ENCODE measurements around the gene ARIH1. TPM values are rescaled to one million over a fixed set of nuclear protein-coding genes. Genes with fewer than 3 reads are reported as not detected.

ARIH1 gene
- total and polyA plus RNA-seq, 8 donors: 16.1 to 380 (median 29.5) TPM

GRCh38 chr15:72562878-72563277 is 88.7 kb downstream of the ARIH1 start:
- no peak overlapping the region for H3K4me3 ChIP-seq
- WGBS, 5 donors: 93 to 100% (median 97%) methylated on average over 2 of the region's 2 CpGs
- H3K9me3 ChIP-seq: no peaks in the 10 kb centered on the region
- H3K4me1 ChIP-seq: peaks cover 0 to 6% (median 4%) of the 10 kb centered on the region in 4 donors
- no peak for DNase-seq
- H3K27ac ChIP-seq: no peak overlapping the region
- TF ChIP-seq EP300 (IDR thresholded peaks at IDR 0.05): no peak
- TF ChIP-seq POLR2AphosphoS5 (IDR thresholded peaks at IDR 0.05): no peak
- TF ChIP-seq POLR2A (IDR thresholded peaks at IDR 0.05): no peak
- TF ChIP-seq CTCF (IDR thresholded peaks at IDR 0.05): no peak
- intact Hi-C loops (cut with DNase I; ENCODE audit: low total_unique reads): no loop called here
- no peaks in the 10 kb centered on the region for H3K27me3 ChIP-seq
- H3K36me3 ChIP-seq: peaks cover 27 to 87% (median 76%) of the 10 kb centered on the region in 4 donors

- no peak for DNase-seq
- Histone ChIP-seq H3K27ac (no peak overlapping the region), H3K36me3 (peaks cover 27 to 82% (median 75%) of the 10 kb centered on the region in 4 donors), H3K27me3 (no peaks in the 10 kb centered on the region), H3K4me1 (peaks cover 0 to 6% (median 2%) of the 10 kb centered on the region in 4 donors), H3K9me3 (no peaks in the 10 kb centered on the region), H3K4me3 (no peak overlapping the region)
- intact Hi-C loops (cut with DNase I; ENCODE audit: low total_unique reads): no loop called here
- 76 to 95% (median 93%) methylated on average over 1 of the region's 1 CpG for WGBS, 5 donors
- TF ChIP-seq POLR2A (IDR thresholded peaks at IDR 0.05) (no peak), CTCF (IDR thresholded peaks at IDR 0.05) (no peak), EP300 (IDR thresholded peaks at IDR 0.05) (no peak), POLR2AphosphoS5 (IDR thresholded peaks at IDR 0.05) (no peak)
These were observed 90.0 kb downstream of the ARIH1 start for GRCh38 chr15:72564091-72564490.

GRCh38 chr15:72566973-72567372 is 92.8 kb downstream of the ARIH1 start:
- H3K4me3 ChIP-seq: no peak overlapping the region
- no peak overlapping the region for H3K27ac ChIP-seq
- peaks cover 0 to 6% (median 2%) of the 10 kb centered on the region in 4 donors for H3K4me1 ChIP-seq
- H3K27me3 ChIP-seq: no peaks in the 10 kb centered on the region
- TF ChIP-seq CTCF (IDR thresholded peaks at IDR 0.05) (no peak), POLR2A (IDR thresholded peaks at IDR 0.05) (no peak), POLR2AphosphoS5 (IDR thresholded peaks at IDR 0.05) (no peak), EP300 (IDR thresholded peaks at IDR 0.05) (no peak)
- WGBS, 5 donors: 19 to 61% (median 36%) methylated on average over 1 of the region's 1 CpG
- peak in 1 of 2 donors; percentile 11 for DNase-seq
- no peaks in the 10 kb centered on the region for H3K9me3 ChIP-seq
- peaks cover 26 to 91% (median 86%) of the 10 kb centered on the region in 4 donors for H3K36me3 ChIP-seq
- intact Hi-C loops (cut with DNase I; ENCODE audit: low total_unique reads): no loop called here

- Histone ChIP-seq H3K27ac (no peak overlapping the region), H3K9me3 (no peaks in the 10 kb centered on the region), H3K27me3 (no peaks in the 10 kb centered on the region), H3K4me3 (no peak overlapping the region), H3K36me3 (peaks cover 22 to 91% (median 88%) of the 10 kb centered on the region in 4 donors), H3K4me1 (peaks cover 0 to 6% (median 2%) of the 10 kb centered on the region in 4 donors)
- intact Hi-C loops (cut with DNase I; ENCODE audit: low total_unique reads): no loop called here
- no peak for DNase-seq
- WGBS, 5 donors: 87 to 98% (median 95%) methylated on average over 1 of the region's 1 CpG
- TF ChIP-seq POLR2A (IDR thresholded peaks at IDR 0.05): no peak
- TF ChIP-seq CTCF (IDR thresholded peaks at IDR 0.05): no peak
- no peak for TF ChIP-seq POLR2AphosphoS5 (IDR thresholded peaks at IDR 0.05)
- no peak for TF ChIP-seq EP300 (IDR thresholded peaks at IDR 0.05)
These were observed 95.9 kb downstream of the ARIH1 start for GRCh38 chr15:72570059-72570458.
